Measurements from ENCODE around the gene AKR1D1.
"Not testable (repeated sequence)": the region's sequence is repeated elsewhere in the genome, so short reads cannot be mapped to it uniquely, and the experiment has no call there.

The AKR1D1 gene, protein sequence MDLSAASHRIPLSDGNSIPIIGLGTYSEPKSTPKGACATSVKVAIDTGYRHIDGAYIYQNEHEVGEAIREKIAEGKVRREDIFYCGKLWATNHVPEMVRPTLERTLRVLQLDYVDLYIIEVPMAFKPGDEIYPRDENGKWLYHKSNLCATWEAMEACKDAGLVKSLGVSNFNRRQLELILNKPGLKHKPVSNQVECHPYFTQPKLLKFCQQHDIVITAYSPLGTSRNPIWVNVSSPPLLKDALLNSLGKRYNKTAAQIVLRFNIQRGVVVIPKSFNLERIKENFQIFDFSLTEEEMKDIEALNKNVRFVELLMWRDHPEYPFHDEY

DNA sequence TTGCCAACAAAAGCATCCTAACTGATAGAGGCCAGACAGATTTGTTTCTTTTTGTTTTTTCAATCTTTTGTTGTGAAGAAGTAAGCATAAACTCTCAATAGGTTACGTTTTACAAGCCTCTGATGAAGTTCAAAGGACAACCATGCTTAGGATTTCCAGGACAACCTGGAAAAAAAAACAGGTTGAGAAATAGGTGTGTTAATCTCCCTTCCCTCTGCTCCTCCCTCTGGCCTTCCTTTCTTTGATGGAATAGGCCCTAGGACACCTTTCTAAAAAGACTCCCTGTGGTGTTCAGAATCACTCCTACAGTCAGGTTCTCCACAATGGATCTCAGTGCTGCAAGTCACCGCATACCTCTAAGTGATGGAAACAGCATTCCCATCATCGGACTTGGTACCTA is at the start of gene AKR1D1:
Gene AKR1D1, plus strand, starts transcription at position 264 of the 400 bp plus-strand sequence. Its CDS starts 60 bp downstream, at position 324.
- DNase-seq = no peak

GRCh38 chr7:138027100-138027499 is 49.2 kb upstream of the AKR1D1 start:
- DNase-seq = no peak

GRCh38 chr7:138029126-138029525 is 47.1 kb upstream of the AKR1D1 start:
- DNase-seq = no peak

- DNase-seq = no peak
Observed at GRCh38 chr7:138029941-138030340, 46.3 kb upstream of the AKR1D1 start.

GRCh38 chr7:138030679-138031351 is 45.4 kb upstream of the AKR1D1 start:
- no peak for DNase-seq

DNA sequence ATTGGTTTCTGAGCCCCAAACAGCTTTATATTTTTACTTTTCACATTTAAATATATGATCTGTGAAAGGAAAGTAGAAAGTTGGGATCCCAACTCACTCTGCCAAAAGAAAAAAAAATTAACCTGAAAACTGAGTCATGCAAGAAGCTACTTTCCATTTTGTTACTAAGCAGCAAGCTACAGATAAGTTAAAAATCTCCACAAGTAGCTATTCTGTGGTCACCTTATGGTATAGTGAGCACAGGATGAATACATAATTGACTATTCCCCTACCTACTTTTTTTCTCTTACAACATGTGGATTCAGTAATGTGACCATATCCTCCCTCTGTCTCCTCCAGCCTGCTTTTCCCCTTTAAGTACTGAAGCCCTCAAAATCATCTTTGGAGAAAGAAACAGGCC is 44.1 kb upstream of the AKR1D1 start:
- no peak for DNase-seq

GRCh38 chr7:138032770-138033169 is 43.5 kb upstream of the AKR1D1 start:
- no peak for DNase-seq

GRCh38 chr7:138033241-138033640 is 43.0 kb upstream of the AKR1D1 start:
- DNase-seq = no peak

DNA sequence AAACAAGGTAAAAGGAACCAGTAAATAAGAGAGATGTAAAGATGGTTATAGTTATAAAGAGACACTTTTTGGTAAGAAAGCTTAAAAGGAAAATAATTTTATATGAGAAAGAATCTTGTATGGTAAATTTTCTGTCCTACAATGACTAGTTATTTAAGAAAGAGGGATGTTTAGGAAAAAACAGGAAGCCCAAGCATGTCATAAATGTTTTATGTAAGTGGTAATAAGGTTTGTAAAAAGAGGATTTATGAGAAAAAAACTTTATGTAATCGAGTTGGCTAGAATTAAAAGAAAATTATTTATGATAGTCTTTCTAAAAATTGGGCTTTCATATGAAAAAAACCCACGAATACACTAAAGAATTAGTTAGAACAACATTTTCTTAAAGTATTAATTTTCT is 40.1 kb upstream of the AKR1D1 start:
- DNase-seq = no peak

- not testable (repeated sequence) for DNase-seq
Observed at GRCh38 chr7:138040063-138040462, 36.2 kb upstream of the AKR1D1 start.

DNA sequence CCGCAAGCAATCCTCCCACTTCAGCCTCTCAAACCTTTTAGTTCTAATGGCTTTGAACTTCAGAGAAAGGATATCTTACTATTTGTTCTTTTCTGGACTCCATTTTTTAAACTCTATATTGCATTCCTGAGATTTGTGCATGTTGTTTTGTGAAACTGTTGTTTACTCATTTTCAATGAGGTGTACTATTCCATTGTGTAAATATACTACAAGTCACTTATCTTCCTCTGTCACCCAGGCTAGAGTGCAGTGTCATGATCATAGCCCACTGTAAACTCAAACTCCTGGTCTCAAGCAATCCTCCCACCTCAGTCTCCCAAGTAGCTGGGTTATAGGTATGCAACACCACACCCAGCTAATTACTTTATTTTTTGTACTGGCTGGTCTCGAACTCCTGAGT is 31.4 kb upstream of the AKR1D1 start:
- no peak for DNase-seq

DNA sequence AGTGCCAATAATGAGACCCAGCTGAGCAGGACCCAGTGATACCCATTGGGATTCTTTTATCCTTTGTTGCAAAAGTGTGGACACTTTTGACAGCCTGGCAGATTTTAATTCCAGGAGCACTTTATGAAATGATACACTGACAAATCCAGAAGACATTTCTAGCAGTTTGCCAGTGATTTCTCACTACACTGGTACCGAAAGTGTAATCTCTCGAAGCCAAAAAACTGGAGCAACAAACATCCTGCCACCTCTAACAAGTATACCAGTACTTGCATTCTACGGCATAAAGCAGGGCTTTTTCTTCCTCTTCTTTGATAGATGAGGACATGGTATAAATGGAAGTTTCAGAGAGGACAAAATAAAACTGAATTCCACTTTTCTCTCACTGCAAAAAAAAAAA is 28.4 kb upstream of the AKR1D1 start:
- no peak for DNase-seq

GRCh38 chr7:138049505-138050116 is 26.6 kb upstream of the AKR1D1 start:
- DNase-seq = no peak

- not testable (repeated sequence) for DNase-seq
Observed at GRCh38 chr7:138051712-138052247, 24.5 kb upstream of the AKR1D1 start.

GRCh38 chr7:138052696-138053095 is 23.6 kb upstream of the AKR1D1 start:
- no peak for DNase-seq

DNA sequence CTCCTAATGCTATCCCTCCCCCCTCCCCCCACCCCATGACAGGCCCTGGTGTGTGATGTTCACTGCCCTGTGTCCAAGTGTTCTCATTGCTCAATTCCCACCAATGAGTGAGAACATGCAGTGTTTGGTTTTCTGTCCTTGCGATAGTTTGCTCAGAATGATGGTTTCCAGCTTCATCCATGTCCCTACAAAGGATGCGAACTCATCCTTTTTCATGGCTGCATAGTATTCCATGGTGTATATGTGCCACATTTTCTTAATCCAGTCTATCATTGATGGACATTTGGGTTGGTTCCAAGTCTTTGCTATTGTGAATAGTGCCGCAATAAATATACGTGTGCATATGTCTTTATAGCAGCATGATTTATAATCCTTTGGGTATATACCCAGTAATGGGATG is 20.6 kb upstream of the AKR1D1 start:
- DNase-seq = not testable (repeated sequence)

DNA sequence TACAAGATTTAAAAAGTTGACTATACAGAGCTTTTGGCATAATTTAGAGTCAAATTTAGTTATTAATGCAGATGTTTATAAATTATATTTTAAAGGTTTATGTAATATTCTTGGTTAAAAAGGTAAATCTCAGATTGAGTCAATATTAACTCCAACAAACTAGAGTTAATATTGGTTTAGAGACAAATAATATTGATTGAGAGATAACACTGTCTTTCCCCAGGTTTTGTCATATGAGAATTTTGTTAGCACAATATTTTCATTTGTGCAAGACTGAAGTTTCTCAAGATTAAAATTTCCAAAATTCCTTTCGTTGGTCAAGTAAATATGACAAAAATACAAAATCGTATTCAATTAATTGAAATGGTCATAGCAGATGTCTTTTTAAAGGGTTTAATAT is 12.9 kb upstream of the AKR1D1 start:
- DNase-seq = no peak

DNA sequence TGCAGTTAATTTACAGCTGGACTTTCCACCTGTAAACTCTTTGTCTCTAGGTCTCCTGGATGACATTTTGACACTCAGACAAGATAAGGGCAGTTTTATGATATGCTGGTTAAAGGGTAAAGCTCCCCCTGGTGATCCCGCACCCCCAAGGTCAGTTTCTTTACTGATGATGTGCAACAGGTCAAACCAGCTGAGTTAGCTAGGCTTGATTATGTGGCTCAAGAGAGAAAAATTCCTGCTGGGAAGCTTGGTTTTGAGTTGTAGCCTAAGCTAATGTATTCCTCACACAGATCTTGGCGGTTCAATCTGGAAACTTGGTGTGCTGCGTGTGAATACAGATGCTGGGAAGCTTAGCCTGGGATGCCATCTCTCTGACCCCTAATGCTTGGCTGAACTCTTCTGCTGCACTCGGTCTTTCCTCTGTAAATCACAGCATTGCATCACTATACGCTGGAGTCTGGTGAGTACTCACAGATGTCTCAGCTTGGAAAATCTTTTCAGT is 11.4 kb upstream of the AKR1D1 start:
- DNase-seq = no peak

- no peak for DNase-seq
Observed at GRCh38 chr7:138065827-138066226, 10.4 kb upstream of the AKR1D1 start.

DNA sequence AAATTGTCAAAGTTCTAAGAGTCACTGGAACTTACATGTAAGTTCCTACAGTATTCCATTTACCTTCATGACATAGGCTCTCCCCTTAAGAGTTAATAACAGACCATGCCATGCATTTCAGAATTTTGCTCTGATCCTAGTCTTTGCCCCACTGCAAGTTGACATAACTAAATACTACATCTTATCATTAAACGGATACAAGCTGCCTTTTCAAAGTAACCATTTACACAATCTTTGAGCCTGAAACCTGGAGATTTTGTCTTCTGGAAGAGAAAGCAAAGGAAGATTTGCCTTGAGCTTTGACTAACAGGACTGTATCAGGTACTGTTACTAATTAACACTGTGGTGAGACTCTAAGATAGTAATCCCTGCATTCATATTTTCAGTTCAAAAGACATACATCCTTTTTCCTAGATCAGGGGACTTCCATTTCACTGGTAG is 9.3 kb upstream of the AKR1D1 start:
- no peak for DNase-seq

- no peak for DNase-seq
Observed at GRCh38 chr7:138067774-138068173, 8.5 kb upstream of the AKR1D1 start.

DNA sequence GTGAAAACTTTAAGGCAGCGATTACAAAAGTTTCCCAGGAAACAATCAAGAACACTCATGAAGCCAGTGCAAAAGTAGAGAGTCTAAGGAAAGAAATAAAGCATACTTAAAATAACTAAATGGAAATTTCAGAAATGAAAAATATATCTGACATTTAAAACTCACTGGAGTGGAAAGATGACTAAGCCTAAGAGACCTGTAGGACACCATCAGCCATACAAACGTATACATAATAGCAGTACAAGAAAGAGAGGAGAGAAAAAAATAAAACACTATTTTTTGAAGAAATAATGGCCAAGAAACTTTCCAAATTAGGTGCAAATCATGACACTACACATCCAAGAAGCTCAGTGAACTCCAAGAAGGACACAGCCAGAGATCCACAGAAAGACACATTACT is 5.4 kb upstream of the AKR1D1 start:
- no peak for DNase-seq

DNA sequence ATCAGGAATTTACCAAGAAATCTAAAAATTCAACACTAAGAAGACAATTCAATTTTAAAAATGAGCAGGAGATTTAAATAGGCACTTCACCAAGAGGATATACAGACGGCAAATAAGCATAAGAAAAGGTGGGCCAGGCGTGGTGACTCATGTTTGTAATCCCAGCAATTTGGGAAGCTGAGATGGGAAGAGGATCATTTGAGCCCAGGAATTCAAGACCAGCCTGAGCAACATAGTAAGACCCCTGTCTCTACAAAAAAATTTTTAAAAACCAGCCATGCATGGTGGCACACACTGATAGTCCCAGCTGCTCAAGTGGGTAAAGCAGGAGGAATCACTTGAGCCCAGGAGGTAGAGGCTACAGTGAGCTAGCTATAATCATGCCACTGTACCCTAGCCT is 3.5 kb upstream of the AKR1D1 start:
- no peak for DNase-seq

- DNase-seq = no peak
Observed at GRCh38 chr7:138074121-138074520, 2.1 kb upstream of the AKR1D1 start.

Measured in activated CD4-positive, alpha-beta T cell treated with anti-CD3 and anti-CD28 coated beads for 48 hours (primary cell).